Measurements from ENCODE around the gene EMD.
"Not testable (repeated sequence)": the region's sequence is repeated elsewhere in the genome, so short reads cannot be mapped to it uniquely, and the experiment has no call there.

The EMD gene

GRCh38 chrX:154378799-154379568, at the start of gene EMD:
EMD (plus strand) TSS chrX:154379295; CDS start chrX:154379485, 190 bp downstream.
- DNase-seq: peak; percentile 99

GRCh38 chrX:154332561-154332960, 46.5 kb upstream of the EMD start:
- DNase-seq: no peak

GRCh38 chrX:154333116-154333515, 46.0 kb upstream of the EMD start:
- DNase-seq: no peak

- DNase-seq: no peak
Observed at GRCh38 chrX:154333837-154334271, 45.2 kb upstream of the EMD start.

GRCh38 chrX:154334496-154334895, 44.6 kb upstream of the EMD start:
- no peak for DNase-seq

- not testable (repeated sequence) for DNase-seq
Observed at GRCh38 chrX:154341399-154342298, 37.4 kb upstream of the EMD start.

GRCh38 chrX:154343063-154343462, 36.0 kb upstream of the EMD start:
- DNase-seq: not testable (repeated sequence)

DNA sequence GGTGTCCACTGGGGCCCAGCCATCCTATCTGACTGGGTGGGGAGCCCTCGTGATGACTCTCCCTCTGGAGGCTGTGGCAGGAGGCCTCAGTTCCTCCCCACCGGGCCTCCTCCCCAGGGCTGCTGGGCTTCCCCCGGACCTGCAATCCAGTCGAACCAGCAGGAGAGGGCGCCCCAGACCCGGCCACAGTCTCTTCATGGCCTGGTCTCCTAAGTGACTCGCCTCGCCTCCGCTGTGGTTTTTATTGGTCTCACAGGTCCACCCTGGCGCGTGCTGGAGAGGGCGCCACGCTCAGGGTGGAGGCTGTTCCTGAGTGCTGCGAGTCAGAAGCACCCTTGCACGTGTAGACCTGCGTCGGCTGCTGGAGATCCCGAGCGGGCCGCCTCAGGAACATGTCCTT, 35.5 kb upstream of the EMD start:
- DNase-seq: not testable (repeated sequence)

GRCh38 chrX:154348114-154348531, 31.0 kb upstream of the EMD start:
- no peak for DNase-seq

- no peak for DNase-seq
Observed at GRCh38 chrX:154348646-154349358, 30.3 kb upstream of the EMD start.

DNA sequence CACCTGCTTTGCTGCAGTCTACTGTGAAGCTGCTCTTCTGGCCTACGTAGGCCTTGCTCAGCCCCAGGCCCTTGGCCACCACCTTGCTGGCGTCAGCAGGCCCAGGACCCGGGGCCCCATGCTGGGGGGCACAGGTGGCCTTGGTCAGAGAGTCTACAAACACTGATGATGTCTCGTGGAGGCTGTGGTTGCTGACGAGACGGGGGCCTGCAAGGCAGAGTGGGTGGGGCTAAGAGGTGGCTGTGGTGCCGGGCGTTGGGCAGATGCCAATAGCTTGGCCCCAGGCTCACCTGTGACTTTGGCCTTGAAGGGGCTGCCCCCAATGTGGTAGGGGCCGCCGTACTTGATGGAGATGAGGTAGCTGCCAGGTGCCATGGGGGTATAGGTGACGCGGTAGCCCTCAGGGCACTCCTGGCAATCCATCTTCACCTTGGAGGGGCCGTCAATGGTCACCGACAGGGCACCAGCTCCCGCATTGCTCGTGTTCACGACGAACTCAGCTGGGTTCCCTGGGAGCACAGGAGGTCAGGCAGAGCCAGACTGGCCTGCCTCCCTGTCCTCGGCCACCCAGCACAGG, 29.6 kb upstream of the EMD start:
- DNase-seq: no peak

GRCh38 chrX:154349979-154350378, 29.1 kb upstream of the EMD start:
- DNase-seq: no peak

DNA sequence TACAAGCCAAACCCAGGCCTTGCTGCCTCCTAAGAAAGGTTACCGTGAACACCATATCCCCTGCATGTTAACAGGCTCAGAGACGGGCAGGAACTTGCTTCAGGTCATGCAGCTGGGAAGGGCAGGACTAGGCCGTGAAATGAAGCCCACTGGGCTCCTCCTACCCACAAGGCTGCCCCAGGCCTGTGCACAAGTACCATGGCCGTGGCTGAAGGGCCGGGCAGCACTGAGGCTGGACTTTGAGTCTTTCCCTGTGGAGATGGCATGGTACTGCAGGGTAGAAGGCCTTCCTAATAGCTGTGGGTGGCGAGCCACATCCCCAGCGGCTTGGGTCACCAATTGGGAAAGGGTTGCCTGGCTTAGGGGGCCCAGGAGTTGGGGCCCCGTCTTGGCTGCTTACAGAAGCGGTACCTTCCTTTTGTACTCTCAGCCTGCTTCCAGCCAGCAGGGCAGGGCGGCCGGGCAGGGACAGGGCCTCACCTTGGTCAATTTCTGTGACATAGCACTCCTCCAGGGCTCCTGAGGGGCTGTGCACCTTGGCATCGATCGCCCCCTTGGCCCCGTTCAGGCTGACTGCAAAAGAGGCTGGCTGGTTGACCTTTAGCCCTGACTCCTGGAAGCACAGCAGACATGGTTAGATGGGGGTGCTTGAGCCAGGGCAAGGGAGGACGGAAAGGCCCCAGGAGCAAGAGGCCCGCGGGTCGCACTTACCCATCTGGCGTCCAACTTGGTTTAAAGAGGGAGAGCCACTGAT, 28.5 kb upstream of the EMD start:
- no peak for DNase-seq

DNA sequence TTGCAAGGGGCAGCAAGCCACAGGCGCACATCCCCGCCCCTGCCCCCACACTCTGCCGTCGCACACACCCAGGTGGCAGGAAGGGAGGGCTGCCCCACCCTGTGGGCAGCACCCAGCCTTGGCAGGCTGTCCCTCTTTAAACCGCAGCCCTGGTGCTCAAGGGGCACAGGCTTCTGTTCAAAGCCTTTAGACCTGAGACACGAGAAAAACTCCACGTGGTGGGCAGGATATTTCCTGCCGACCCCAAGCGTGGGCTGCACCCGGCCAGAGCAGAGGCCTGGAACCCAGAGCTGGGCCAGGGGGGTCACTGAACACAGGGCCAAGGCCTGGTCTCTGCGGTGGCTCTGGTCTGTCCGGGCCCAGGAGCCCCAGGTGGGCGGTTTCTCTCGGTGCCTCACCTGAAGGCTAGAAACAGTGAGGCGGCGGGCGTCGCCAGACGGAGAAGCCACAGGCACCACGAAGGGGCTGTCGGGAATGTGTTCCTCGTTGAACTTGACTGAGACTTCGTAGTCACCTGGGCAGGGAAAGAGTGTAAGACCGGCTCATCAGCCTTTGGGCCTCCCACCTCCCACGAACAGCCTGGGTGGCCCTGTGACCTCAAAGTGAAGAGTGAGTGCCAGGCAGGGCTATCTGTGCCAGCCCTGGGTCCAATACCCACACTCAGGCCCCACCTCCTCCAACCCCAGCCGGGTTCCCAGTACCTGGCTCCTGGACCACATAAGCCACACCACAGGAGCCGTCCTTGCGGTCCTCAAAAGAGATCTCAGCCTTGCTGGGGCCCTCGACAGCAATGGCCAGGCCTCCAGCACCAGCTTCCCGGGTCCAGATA, 27.7 kb upstream of the EMD start:
- no peak for DNase-seq

DNA sequence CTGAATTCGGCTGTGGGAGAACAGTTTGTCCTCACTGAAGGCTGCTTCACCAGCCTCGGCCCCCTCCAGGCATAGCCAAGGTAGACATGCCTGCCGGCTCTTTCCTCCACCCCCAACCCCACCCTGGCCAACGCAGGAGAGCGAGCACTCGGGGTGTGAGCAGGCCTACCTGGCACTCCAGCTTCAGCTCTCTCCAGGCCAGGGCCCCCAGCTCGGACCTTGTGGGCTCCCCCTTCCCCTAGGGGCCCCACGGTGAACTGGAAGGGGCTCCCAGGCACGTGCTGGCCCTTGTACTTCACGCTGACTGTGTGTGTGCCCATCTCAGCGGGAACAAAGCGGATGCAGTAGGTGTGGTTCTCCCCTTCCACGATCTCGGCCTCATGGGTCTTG, 27.1 kb upstream of the EMD start:
- DNase-seq: no peak

DNA sequence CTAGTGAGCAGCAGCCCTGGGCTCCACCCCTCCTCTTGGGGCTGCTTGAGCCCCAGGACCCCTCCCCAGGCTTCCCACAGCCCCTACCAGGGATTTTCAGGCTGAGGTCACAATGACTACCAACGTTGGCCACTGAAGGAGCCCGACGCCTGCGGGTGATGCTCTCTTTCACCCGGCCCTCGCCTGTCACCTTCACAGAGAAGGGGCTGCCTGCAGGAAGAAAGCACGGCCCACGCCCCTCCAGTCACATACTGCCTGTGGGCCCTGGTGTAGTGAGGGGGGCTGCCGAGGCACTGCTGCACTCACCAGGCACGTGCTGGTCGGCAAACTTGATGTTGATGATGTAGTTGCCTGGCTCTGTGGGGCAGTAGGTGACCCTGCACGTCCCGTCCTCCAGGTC, 26.6 kb upstream of the EMD start:
- no peak for DNase-seq

- DNase-seq: no peak
Observed at GRCh38 chrX:154353172-154353843, 25.8 kb upstream of the EMD start.

DNA sequence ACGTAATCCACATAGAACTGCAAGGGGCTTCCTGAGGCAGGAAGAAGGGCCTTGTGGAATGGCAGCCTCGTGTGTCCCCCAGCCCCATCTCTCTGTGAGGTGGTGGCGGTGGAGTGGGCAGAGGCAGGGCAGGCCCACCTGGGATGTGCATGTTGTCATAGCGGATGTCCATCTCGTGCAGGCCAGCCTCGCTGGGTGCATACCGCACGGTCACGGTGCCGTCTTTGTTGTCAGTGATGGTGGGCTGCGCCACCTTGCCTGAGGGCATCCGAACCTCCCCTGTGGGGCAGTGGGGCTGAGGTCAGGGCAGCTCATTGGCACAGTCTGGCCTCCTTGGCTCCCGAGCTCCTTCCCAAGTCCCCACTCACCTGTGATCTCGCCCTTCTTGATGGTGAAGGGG, 25.1 kb upstream of the EMD start:
- no peak for DNase-seq

DNA sequence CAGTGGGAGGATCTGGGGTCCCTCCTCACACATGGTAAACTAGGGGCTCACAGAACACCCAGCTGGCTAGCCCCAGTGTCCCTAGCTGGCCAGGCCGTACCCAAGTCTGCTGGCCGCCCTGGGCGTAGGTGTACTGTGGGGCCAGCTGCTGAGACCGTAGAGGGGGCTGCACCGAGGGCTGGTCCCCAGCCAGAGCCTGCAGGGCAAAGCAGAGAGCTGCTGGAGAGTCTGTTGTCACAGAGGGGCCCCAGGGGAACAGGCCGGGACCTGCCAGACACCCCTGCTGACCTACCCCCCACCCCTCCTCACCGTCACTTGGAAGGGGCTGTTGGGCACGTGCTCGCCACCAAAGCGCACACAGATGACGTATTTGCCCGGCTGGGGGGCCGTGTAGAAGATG, 24.6 kb upstream of the EMD start:
- no peak for DNase-seq

- no peak for DNase-seq
Observed at GRCh38 chrX:154355094-154355775, 23.9 kb upstream of the EMD start.

Data from NCI-H2107 (cell line).